Hepatic stellate cell (primary cell): ENCODE measurements around the gene FAM83G.

Source experiments
- DNase-seq: peaks from one replicate; pipeline ENCODE4 v3.0.0; 2011; ENCODE audit warnings: low spot score

The FAM83G gene

DNA sequence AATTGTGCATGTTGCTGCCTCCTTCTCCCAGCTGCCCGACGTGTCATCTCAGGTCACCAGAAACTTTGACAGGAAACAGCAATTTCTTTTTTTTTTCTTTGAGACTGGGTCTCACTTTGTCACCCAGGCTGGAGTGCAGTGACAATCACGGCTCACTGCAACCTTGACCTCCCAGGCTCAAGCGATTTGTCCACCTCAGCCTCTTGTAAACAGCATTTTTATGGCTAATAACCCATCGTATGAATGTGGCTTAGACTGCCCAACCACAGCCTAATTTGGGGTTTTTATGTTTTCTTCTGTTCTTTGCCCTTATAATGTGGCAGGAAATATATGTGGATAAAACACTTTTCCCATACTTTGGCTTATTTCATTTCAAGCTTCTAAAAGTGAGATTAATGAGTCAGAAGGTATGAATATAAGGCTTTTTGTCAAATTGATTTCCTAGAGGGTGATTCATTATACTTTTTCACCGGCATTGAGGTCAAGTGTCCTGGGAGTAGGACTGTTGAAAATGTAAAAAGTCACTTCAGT is 83.6 kb downstream of the FAM83G start:
- DNase-seq, result no peak

GRCh38 chr17:18919963-18920362 is 84.6 kb downstream of the FAM83G start:
- DNase-seq, result no peak
